OCI-M1 (cell line): Measurements from ENCODE around the gene ALG13.
"Not testable (repeated sequence)": the region's sequence is repeated elsewhere in the genome, so short reads cannot be mapped to it uniquely, and the experiment has no call there.

Experiments
- DNase-seq: peaks from one replicate; lab custom pipeline; 2025; lab: John Stamatoyannopoulos, UW

The ALG13 gene

DNA sequence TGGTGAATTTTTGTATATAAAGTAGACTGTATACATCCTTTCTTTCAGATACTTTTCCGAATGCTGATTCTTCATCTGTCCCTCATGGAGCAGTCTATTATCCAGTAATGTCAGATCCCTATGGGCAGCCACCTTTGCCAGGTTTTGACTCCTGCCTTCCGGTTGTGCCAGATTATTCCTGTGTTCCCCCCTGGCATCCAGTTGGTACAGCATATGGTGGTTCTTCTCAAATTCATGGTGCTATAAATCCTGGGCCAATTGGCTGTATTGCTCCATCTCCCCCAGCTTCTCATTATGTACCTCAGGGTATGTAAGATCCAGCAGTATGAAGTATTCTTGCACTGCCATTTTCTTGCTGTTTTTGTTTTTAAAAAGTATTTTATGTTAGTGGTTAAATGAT lies 78.7 kb downstream of the ALG13 start:
- DNase-seq = no peak

- no peak for DNase-seq
Measured at GRCh38 chrX:111761578-111762135, 80.7 kb downstream of the ALG13 start.

GRCh38 chrX:111778591-111778990 lies 97.6 kb downstream of the ALG13 start:
- DNase-seq = no peak

GRCh38 chrX:111779582-111779981 lies 98.6 kb downstream of the ALG13 start:
- DNase-seq = peak; percentile 7

GRCh38 chrX:111784667-111785066 lies 103.7 kb downstream of the ALG13 start:
- DNase-seq = no peak

GRCh38 chrX:111790054-111790453 lies 109.1 kb downstream of the ALG13 start:
- DNase-seq = not testable (repeated sequence)
